ENCODE data around the gene FAM210A. TPM values are rescaled to one million over a fixed set of nuclear protein-coding genes. Genes with fewer than 3 reads are reported as not detected.

The FAM210A gene
- total and polyA plus RNA-seq, 9 of the 15 experiments (the other 6 are each of a cell fraction or from before 2014, with no cell fraction given): 8.3 to 41.7 (median 19.1) TPM

- TF ChIP-seq NFIX (CRISPR knock-in tag; IDR thresholded peaks at IDR 0.05; ENCODE audit: low read depth): no peak
- peak; percentile 83 for TF ChIP-seq KLF1 (tag; IDR thresholded peaks at IDR 0.05)
- no peak for TF ChIP-seq HIVEP1 (CRISPR knock-in tag; IDR thresholded peaks at IDR 0.05)
- no peak for TF ChIP-seq MTF1 (CRISPR knock-in tag; IDR thresholded peaks at IDR 0.05; ENCODE audit: borderline replicate concordance)
- TF ChIP-seq SMARCA5 (IDR thresholded peaks at IDR 0.05): no peak
- TF ChIP-seq ZBTB9 (CRISPR knock-in tag; IDR thresholded peaks at IDR 0.05): 0 out of 2 replicates have a peak, but pooled peaks have one; percentile 74
- no peak for TF ChIP-seq TCFL5 (CRISPR knock-in tag; conservative IDR thresholded peaks at IDR 0.05)
- TF ChIP-seq GABPA (tag; conservative IDR thresholded peaks at IDR 0.05; ENCODE audit: low read depth): peak; percentile 97
- no peak for TF ChIP-seq HBP1 (CRISPR knock-in tag; IDR thresholded peaks at IDR 0.05)
- TF ChIP-seq LCOR (CRISPR knock-in tag; IDR thresholded peaks at IDR 0.05): no peak
- no peak for TF ChIP-seq BRF1 (IDR thresholded peaks at IDR 0.05; ENCODE audit: borderline replicate concordance, extremely low read depth, insufficient read length)
- peak; percentile 97 for TF ChIP-seq EP400 (IDR thresholded peaks at IDR 0.05)
- no peak for TF ChIP-seq ZNF311 (CRISPR knock-in tag; IDR thresholded peaks at IDR 0.05)
- no peak for TF ChIP-seq CAMTA2 (CRISPR knock-in tag; conservative IDR thresholded peaks at IDR 0.05)
- TF ChIP-seq DMBX1 (CRISPR knock-in tag; IDR thresholded peaks at IDR 0.05; ENCODE audit: borderline replicate concordance): no peak
- no peak for TF ChIP-seq ZNF76 (CRISPR knock-in tag; IDR thresholded peaks at IDR 0.05; ENCODE audit: borderline replicate concordance)
Observed at GRCh38 chr18:13726232-13726971, at the start of gene FAM210A, which contains the start of gene RNMT (continued).

Measured in K562 (cell line).